Osteoblast (primary cell): ENCODE results near the gene DGKD. TPM values are rescaled to one million over a fixed set of nuclear protein-coding genes. Genes with fewer than 3 reads are reported as not detected.
"Not testable (repeated sequence)": the region's sequence is repeated elsewhere in the genome, so short reads cannot be mapped to it uniquely, and the experiment has no call there.

Experiments used
- DNase-seq: peaks from one replicate; pipeline ENCODE4 v3.0.0; 2011; ENCODE audit warnings: low spot score, mixed read lengths; ENCODE audit not compliant: insufficient read length; ENCODE audit errors: missing footprints
- H2AFZ ChIP-seq: 2 replicates; pipeline ENCODE4 v1.6.0; 2011; ENCODE audit warnings: mild to moderate bottlenecking, low read length
- H3K27ac ChIP-seq: 2 replicates; pipeline ENCODE4 v1.5.1; 2011; ENCODE audit warnings: mild to moderate bottlenecking, low read depth, low read length, moderate library complexity
- H3K27me3 ChIP-seq: 2 replicates; pipeline ENCODE4 v1.6.0; 2012; ENCODE audit warnings: mild to moderate bottlenecking, control low read depth, inconsistent platforms, low read length, moderate library complexity; ENCODE audit not compliant: insufficient read depth
- H3K36me3 ChIP-seq: 2 replicates; pipeline ENCODE4 v1.5.1; 2011; ENCODE audit warnings: mild to moderate bottlenecking, low read length, control low read depth, moderate library complexity; ENCODE audit not compliant: insufficient read depth
- H3K4me1 ChIP-seq: 2 replicates; pipeline ENCODE4 v1.5.1; 2011; ENCODE audit warnings: mild to moderate bottlenecking, low read length, control low read depth, moderate library complexity; ENCODE audit not compliant: insufficient read depth
- H3K4me2 ChIP-seq: 2 replicates; pipeline ENCODE4 v1.6.0; 2011; ENCODE audit warnings: mild to moderate bottlenecking, low read length; ENCODE audit not compliant: insufficient read depth
- H3K4me3 ChIP-seq: fragments of 200-600 bp; sonication (generic); 3 replicates; pipeline ENCODE4 v1.5.1; 2012; ENCODE audit warnings: mild to moderate bottlenecking, low read length, inconsistent platforms; ENCODE audit not compliant: insufficient read depth
- H3K79me2 ChIP-seq: 2 replicates; pipeline ENCODE4 v1.6.0; 2012; ENCODE audit warnings: mild to moderate bottlenecking, low read length, control low read depth, inconsistent platforms; ENCODE audit not compliant: insufficient read depth
- H3K9me3 ChIP-seq: 2 replicates; pipeline ENCODE4 v1.5.1; 2011; ENCODE audit warnings: low read depth, low read length, control low read depth
- H4K20me1 ChIP-seq: 2 replicates; pipeline ENCODE4 v1.6.0; 2012; ENCODE audit warnings: mild to moderate bottlenecking, low read length, control low read depth; ENCODE audit not compliant: insufficient read depth
- CTCF ChIP-seq: IDR thresholded peaks from 2 replicates; pipeline ENCODE4 v1.5.1; 2011; ENCODE audit warnings: mild to moderate bottlenecking, low read depth, low read length, moderate library complexity; ENCODE audit errors: extremely low read depth
- total RNA-seq: library from RNA; depleted of rRNA; stranded (reverse); fragments of >200 nt; gene quantifications from 2 replicates; pipeline ENCODE4 v1.2.3, GENCODE V29; 2012

DGKD gene
- total RNA-seq, 1 donor, result 6.5 TPM

- Histone ChIP-seq H3K79me2 (no peaks in the 10 kb centered on the region), H3K27me3 (no peaks in the 10 kb centered on the region), H4K20me1 (no peaks in the 10 kb centered on the region), H3K4me1 (no peaks in the 10 kb centered on the region), H3K4me3 (no peak overlapping the region), H2AFZ (no peak overlapping the region), H3K9me3 (no peaks in the 10 kb centered on the region), H3K36me3 (peaks cover 3% of the 10 kb centered on the region), H3K27ac (no peak overlapping the region), H3K4me2 (no peak overlapping the region)
- no peak for TF ChIP-seq CTCF
- DNase-seq, result no peak
Measured at GRCh38 chr2:233373316-233373715, 19.0 kb downstream of the DGKD start.

GRCh38 chr2:233374776-233375175 lies 20.5 kb downstream of the DGKD start:
- H3K4me3 ChIP-seq, H3K9me3 ChIP-seq, H3K4me1 ChIP-seq, H3K36me3 ChIP-seq, H4K20me1 ChIP-seq, H3K79me2 ChIP-seq, DNase-seq, H3K27ac ChIP-seq, H3K4me2 ChIP-seq, H3K27me3 ChIP-seq, H2AFZ ChIP-seq: not testable (repeated sequence)

GRCh38 chr2:233375490-233376314 lies 21.4 kb downstream of the DGKD start:
- Histone ChIP-seq H3K4me3 (no peak overlapping the region), H4K20me1 (peaks cover 8% of the 10 kb centered on the region), H3K36me3 (peaks cover 3% of the 10 kb centered on the region), H3K4me1 (no peaks in the 10 kb centered on the region), H3K79me2 (no peaks in the 10 kb centered on the region), H3K27me3 (no peaks in the 10 kb centered on the region), H2AFZ (no peak overlapping the region), H3K27ac (no peak overlapping the region), H3K4me2 (no peak overlapping the region), H3K9me3 (no peaks in the 10 kb centered on the region)
- DNase-seq, result no peak
- TF ChIP-seq CTCF, result no peak

- peaks cover 2% of the 10 kb centered on the region for H3K79me2 ChIP-seq
Measured at GRCh38 chr2:233379034-233379433, 24.7 kb downstream of the DGKD start.

More at GRCh38 chr2:233379034-233379433, 24.7 kb downstream of the DGKD start:
- Histone ChIP-seq H3K9me3 (no peaks in the 10 kb centered on the region), H3K4me3 (no peak overlapping the region), H3K27me3 (no peaks in the 10 kb centered on the region), H3K4me1 (no peaks in the 10 kb centered on the region), H3K36me3 (peaks cover 3% of the 10 kb centered on the region), H4K20me1 (peaks cover 18% of the 10 kb centered on the region), H3K4me2 (no peak overlapping the region), H2AFZ (no peak overlapping the region), H3K27ac (no peak overlapping the region)
- no peak for TF ChIP-seq CTCF
- no peak for DNase-seq
